Stimulated activated CD8-positive, alpha-beta memory T cell treated with anti-CD3 and anti-CD28 coated beads, Interleukin-2, amount 100 ng/mL, for 48 hours (primary cell): Measurements from ENCODE around the gene PILRB.
"Not testable (repeated sequence)": the region's sequence is repeated elsewhere in the genome, so short reads cannot be mapped to it uniquely, and the experiment has no call there.

Experiments used
- DNase-seq, 2 donors: peaks; one replicate each; pipeline ENCODE4 v3.0.0-alpha.2; 2020; ENCODE audit warnings: low read depth in 2 of 2

PILRB gene

DNA sequence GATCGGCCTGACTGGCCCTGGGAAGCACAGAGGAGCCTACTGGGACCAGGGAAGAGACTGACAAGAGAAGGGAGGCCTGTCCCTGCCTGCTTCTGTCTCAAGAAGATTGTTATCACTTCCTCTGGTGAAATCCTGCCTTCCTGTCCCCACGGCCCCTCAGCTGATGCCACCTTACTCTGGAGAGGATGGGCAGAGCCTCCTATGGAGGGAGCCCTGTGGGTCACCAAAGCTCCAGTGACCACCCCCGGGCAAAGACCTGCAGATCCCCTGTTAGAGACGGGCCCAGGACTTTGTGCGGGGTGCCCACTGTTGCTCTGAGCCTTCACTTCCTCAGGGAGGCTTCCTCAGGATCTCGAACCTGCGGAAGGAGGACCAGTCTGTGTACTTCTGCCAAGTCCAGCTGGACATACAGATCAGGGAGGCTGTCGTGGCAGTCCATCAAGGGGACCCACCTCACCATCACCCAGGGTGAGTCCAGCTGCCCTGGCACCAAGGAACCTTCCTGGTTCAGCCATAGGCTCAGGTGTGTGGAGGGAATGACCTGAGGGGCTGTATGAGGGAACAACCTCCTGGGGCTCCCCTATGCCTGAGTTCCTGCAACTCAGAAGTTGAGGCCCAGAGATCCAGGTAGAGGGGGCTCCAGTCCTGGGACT is 1.4 kb upstream of the PILRB start:
- DNase-seq, result no peak

DNA sequence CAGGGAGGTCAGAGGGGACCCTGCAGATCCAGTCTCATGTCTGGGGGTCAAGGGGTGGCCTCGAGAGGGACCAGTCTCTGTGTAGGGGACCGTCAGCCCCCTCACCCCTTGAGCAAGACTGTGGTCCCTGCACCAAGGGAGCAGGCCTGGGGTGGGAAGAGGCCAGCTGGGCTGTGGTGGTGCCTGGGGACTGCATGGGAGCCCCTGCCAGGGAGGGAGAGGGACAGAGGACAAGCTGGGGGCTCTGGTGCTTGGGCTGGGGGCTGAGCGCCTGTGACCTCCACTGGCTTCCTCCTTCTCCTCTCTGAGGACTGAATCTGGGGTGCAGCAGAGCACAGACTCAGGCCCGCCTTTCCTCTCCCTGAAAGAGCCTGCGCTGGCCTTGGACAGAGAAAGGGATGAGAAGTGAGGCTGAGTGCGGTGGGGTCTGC is 771 bp upstream of the PILRB start:
- no peak for DNase-seq

DNA sequence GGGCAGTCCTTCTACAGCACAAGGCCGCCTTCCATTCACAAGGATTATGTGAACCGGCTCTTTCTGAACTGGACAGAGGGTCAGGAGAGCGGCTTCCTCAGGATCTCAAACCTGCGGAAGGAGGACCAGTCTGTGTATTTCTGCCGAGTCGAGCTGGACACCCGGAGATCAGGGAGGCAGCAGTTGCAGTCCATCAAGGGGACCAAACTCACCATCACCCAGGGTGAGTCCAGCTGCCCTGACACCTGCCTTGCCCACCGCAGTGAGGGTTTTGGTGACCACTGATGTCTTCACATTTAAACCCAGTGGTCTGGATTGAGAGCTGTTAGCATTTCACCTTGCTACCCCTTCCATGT is 918 bp downstream of the PILRB start:
- DNase-seq, result no peak

DNA sequence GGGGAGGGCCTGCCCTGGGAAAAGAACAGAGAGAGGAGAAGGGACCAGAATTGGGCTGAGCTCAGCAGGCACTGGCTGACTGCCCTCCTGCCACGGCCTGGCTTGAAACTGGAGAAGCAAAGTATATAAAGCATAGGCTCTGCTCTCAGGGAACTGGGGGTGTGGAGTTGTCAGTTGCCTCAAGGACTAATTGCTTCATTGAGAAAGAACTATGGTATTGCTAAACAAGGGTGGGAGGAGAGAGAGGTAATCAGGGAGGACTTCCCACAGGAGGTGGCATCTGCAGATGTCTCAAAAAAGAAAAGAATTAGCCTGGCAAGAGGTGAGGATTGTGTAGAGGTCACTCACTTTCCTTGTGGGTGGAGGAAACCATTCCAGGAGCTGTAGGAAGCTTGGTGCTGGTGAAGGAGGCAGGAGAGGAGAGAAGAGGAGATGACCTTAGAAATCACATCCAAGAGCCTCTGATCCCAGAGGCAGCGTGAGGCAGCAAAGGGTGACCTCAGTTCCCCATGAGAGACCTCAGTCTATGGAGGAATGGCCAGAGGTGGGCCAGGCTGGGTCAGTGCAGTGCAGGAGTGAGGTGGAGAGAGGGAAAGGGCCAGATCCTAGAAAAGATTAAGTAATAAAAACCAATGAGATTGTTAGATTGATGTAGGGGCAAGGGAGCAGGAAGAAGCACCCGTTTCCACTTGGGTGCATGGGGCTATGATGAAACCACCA is 2.4 kb downstream of the PILRB start:
- DNase-seq, result no peak

DNA sequence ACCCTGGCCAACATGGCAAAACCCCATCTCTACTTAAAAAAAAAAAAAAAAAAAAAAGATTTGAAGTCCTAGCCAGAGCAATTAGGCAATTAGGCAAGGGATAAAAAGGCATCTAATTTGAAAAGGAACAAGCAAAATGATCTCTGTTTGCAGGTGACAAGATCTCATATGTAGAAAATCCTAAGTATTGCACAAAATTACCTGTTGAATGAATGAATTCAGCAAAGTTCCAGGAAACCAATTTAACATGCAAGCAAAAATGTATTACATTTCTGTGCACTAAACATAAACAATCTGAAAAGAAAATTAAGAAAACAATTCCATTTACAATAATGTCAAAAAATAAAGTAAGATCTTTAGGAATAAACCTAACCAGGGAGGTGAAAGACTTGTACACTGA is 5.2 kb downstream of the PILRB start:
- no peak for DNase-seq

DNA sequence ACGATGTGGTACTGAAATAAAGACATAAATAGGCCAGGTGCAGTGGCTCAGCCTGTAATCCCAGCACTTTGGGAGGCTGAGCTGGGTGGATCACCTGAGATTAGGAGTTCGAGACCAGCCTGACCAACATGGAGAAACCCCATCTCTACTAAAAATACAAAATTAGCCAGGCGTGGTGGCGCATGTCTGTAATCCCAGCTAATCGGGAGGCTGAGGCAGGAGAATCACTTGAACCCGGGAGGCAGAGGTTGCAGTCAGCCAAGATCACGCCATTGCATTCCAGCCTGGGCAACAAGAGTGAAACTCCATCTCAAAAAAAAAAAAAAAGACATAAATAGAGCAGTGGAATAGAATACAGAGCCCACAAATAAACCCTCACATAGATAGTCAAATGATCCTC is 5.9 kb downstream of the PILRB start:
- DNase-seq, result not testable (repeated sequence)

DNA sequence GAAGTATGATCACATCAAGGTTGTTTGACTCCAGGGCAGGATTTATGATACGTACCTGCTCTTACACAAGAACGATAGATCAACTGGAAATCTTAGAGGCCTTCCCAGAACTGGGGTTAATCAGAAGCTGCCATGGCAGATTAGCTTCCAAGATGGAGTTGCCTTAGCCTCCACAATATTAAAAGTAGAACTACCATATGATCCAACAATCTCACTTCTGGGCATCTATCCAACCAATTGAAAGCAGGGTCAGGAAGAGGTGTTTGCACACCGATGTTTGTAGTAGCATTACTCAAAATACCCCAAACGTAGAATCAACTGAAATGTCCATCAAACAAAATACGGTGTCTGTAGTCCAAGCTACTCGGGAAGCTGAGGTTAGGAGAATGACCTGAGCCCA is 6.6 kb downstream of the PILRB start:
- no peak for DNase-seq

DNA sequence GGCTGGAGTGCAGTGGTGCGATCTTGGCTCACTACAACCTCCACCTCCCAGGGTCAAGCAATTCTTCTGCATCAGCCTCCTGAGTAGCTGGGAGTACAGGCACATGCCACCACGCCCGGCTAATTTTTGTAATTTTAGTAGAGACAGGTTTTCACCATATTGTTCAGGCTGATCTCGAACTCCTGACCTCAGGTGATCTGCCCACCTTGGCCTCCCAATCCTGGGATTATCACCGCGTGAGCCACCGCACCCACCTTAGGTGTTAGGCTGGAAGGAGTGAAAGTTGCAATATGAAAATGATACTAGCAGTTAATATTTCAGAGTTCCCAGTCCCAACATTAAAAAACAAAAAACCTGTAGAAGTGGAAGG is 8.1 kb downstream of the PILRB start:
- not testable (repeated sequence) for DNase-seq

DNA sequence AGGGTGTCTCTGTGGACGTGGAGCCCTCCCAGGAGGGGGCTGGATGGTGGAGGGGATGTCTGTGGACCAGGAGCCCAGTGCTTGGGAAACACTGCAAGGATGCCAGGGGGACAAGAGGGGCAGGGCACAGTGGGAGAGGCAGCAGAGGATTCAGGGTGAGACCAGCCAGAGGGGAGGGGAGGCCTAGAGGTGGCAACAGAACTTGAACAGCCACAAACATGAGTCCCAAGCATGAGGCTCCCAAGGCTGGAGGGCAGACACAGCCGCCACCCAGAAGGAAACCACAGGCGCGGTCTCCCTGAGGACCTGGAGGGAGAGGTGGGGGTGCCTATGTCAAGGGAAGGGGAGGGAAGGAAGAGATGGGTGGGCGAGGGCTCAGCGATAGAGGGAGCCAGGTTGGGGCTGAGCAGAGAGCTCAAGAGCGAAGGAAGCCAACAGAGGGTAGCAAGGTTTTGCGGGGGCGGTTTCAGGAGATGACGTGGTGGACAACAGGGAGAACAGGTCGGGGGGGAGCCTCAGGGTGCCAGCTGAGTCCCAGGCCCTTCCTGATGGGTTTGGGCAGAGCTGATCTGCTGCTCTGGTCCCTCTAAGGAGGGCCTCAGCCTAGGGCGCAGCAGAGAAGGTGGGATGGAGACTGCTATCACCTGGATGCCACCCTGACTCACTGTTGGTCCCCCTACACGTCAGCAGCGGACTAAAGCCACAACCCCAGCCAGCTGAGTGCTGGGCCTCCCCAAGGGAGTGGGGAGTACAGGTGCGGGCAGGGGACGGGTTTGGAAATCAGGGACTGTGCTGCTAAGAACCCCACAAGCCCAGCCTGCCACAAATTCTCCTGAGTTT is 8.7 kb downstream of the PILRB start:
- peak; percentile 32 to 40 for DNase-seq

DNA sequence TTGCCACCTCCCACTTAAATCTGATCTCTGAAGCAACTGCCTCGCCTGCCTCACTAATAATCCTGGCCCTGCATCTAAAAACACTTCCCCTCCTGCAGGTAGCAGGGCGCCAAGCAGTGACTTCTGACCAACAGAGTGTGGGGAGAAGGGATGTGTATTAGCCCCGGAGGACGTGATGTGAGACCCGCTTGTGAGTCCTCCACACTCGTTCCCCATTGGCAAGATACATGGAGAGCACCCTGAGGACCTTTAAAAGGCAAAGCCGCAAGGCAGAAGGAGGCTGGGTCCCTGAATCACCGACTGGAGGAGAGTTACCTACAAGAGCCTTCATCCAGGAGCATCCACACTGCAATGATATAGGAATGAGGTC is 9.3 kb downstream of the PILRB start:
- no peak for DNase-seq

DNA sequence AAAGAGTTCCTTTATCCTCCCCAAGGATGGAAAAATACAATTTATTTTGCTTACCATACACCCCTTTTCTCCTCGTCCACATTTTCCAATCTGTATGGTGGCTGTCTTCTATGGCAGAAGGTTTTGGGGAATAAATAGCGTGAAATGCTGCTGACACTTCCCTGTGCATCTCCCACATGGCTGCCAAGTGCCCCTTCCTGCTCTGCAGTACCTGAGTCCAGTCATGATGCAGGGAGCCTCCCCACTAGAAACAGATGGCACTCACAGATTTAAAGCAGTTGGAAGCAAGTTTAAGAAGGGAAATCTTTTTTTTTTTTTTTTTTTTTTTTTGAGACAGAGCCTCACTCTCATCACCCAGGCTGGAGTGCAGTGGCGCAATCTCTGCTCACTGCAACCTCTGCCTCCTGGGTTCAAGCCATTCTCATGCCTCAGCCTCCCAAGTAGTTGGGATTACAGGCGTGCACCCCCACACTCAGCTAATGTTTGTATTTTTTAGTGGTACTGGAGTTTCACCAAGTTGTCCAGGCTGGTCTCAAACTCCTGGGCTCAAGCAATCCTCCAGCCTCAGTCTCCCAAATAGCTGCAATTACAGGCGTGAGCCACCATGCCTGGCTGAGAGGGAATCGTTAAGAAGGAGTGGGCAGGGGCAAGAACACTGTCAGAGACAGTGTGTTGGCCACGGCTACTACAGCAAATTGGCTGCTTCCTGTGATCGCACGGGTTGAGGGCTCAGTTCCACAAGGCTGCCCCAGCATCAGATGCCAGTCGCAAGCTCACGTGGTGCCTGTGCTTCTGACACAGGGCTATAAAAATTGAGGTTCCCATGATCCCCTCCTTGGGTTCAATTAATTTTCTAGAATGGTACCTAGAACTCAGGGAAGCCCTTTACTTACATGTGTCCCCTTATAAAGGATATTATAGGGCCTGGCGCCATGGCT is 10.0 kb downstream of the PILRB start:
- DNase-seq, result no peak

DNA sequence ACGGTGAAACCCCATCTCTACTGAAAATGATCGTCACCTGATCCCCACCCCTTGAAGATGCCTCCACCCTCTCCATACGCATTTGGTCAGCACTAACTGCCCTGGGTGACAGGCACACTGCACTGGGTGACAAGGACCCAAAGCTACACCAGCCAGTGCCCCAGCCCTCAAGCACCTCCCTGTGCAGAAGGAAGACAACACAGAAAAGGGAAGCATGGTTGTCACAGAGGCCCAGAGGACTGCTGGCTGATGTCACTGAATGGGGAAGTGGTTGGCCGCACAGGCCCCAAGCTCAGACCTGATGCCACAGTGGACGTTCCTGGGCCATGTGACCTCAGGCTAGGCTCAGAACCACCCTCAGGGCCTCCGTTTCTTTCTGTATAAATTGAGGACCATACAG is 11.2 kb downstream of the PILRB start:
- DNase-seq, result no peak

DNA sequence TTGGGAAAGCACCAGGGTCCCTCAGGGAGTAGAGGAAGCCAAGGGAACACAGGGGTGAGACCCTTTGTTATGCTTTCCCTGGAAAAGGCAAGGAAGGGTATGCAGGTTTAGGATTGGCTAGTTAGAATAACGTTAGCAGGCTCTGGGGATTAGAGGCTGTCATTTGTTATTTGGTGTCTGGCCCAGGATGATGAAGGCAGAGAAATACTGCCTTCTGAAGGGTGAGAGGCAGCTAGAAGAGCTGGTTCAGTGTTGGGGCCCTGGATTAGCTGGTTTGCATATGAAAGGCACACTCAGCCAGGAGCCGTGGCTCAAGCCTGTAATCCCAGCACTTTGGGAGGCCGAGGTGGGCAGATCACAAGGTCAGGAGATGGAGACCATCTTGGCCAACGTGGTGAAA is 12.4 kb downstream of the PILRB start:
- no peak for DNase-seq

DNA sequence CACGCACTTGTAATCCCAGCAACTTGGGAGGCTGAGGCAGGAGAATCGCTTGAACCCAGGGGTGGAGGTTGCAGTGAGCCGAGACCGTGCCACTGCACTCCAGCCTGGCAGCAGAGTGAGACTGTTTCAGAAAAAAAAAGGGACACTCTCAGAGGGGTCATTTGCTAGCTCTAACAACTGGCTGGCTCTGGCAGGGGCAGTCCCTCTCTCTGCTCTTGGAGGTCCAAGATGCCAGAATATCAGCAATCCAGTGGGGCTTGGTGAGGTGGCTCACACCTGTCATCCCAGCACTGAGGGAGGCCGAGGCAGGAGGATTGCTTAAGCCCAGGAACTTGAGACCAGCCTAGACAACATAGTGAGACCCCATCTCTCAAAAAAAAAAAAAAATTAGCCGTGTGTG is 12.8 kb downstream of the PILRB start:
- no peak for DNase-seq

DNA sequence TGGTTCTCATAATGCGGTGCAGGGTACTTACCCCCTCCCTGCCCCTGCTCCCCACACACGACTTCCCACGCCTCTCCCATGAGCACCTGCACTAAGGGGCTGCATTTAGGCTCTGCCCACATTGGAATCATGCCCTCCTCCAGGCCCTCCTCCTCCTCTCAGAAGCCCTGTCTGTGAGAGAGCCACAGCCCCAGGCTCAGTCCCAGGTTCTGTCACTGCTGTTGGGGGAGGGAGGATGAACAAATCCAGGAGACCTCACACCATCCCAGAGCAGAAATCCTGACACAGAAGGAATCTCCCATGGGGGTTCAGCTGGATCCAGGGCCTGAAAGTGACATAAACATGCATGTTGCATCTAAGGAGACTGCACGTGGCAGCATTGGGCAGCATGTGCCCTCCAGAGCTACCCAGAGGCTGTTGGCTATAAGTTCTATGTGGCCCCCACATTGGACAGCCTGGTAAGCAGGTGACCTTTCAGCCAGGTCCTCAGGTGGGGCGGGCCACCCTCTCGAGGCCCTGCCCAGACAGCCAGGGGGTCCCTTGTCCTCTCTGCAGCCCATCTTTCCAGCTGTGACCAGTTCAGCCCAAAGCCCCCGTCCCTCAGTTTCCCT is 13.7 kb downstream of the PILRB start:
- DNase-seq, result no peak

DNA sequence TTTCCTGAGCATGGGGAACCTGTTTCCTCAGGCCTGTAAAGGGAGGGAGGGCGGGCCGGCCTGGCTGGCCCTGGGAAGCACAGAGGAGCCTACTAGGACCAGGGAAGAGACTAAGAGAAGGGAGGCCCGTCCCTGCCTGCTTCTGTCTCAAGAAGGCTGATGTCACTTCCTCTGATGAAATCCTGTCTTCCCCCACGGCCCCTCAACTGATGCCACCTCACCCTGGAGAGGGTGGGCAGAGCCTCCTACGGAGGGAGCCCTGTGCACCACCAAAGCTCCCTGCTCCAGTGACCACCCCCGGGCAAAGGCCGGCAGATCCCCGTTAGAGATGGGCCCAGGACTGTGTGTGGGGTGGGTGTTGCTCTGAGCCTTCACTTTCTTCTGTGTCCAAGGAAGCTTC is 14.3 kb downstream of the PILRB start:
- DNase-seq, result no peak

DNA sequence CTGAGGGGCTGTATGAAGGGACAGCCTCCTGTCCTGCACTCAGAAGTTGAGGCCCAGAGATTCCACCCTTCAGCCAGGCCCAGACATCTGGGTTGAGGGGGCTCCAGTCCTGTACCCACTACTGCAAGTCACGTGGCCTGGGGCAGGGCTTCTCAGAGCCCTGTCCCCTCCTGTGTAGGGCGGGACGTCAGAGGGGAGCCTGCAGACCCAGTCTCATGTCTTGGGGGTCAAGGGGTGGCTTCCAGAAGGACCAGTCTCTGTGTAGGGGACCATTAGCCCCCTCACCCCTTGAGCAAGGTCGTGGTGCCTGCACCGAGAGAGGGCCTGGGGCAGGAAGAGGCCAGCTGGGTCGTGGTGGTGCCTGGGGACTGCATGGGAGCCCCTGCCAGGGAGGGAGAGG is 14.8 kb downstream of the PILRB start:
- no peak for DNase-seq

DNA sequence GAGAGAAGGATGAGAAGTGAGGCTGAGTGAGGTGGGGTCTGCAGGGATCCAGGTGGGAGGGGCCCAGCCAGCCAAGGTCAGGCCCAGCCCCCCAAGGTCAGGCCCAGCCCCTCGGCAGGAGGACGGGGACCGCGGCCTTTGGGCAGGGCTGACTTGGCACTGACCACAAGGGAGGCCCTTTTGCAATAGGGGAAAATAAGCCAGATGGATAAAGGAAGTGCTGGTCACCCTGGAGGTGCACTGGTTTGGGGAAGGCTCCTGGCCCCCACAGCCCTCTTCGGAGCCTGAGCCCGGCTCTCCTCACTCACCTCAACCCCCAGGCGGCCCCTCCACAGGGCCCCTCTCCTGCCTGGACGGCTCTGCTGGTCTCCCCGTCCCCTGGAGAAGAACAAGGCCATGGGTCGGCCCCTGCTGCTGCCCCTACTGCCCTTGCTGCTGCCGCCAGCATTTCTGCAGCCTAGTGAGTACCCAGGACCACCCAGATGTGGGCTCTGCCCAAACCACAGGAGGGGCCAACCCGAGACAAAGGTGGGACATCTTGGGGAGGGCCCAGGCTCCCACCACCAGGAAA is 15.4 kb downstream of the PILRB start, which contains the start of gene PILRA:
Gene PILRA (plus strand): TSS at position 227 of the 571 bp plus-strand sequence. CDS start 170 bp downstream, at position 397.
- DNase-seq, result no peak

DNA sequence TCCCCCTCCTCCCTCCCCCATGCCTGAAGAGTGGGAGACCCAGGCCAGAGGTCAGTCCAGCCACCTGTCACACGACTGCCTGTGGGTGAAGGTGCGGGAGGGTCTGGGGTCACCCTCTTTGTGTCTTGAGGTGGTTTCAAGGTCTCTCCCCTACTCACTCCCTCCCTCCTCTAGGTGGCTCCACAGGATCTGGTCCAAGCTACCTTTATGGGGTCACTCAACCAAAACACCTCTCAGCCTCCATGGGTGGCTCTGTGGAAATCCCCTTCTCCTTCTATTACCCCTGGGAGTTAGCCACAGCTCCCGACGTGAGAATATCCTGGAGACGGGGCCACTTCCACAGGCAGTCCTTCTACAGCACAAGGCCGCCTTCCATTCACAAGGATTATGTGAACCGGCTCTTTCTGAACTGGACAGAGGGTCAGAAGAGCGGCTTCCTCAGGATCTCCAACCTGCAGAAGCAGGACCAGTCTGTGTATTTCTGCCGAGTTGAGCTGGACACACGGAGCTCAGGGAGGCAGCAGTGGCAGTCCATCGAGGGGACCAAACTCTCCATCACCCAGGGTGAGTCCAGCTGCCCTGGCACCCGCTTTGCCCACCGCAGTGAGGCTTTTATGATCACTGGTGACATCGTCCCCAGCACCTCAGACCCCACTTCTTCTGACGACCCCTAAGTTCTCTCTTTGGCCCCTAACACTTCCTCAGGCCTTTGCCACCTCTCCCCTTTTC is 16.1 kb downstream of the PILRB start:
- DNase-seq, result not testable (repeated sequence)

DNA sequence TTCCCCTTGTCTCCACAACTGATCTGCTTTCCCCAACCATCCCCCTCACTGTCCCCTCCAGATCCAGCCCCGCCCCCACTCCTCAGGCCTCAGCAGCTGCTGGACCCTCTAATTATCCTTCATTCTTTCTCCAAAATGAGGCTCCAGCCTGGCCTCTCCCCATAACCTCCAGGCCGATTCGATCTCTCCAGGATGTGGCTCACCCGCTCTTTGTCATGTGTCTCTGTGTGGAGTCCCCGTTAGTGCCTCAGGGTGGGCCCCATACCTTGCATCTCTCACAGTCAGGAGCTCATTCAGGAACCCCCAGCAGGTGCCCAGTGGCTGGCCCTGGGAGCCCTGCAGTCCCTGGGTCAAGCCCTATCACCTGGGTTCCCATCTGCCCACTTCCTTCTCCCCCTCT is 16.7 kb downstream of the PILRB start:
- DNase-seq, result no peak
